Peyer's patch (tissue), 4 donors: ENCODE results near the gene GSTT2B. TPM values are rescaled to one million over a fixed set of nuclear protein-coding genes. Genes with fewer than 3 reads are reported as not detected.
A peak's percentile ranks its signal among the peaks of the same experiment; 100 is the strongest.
"Not testable (repeated sequence)": the region's sequence is repeated elsewhere in the genome, so short reads cannot be mapped to it uniquely, and the experiment has no call there.

Experiments used
- DNase-seq, 3 donors: peaks; one replicate each; pipeline ENCODE4 v3.0.0-alpha.2; 2017 to 2019
- H3K27ac ChIP-seq, 4 donors: fragments of 200-600 bp; sonication (generic); one replicate each; pipeline ENCODE4 v1.5.1; 2016 to 2019
- H3K27me3 ChIP-seq, 2 donors: fragments of 200-600 bp; sonication (generic); one replicate each; pipeline ENCODE4 v1.5.1; 2019
- H3K36me3 ChIP-seq, 3 donors: fragments of 200-600 bp; sonication (generic); one replicate each; pipeline ENCODE4 v1.5.1; 2016 to 2019
- H3K4me1 ChIP-seq, 4 donors: fragments of 200-600 bp; sonication (generic); one replicate each; pipeline ENCODE4 v1.5.1; 2016 to 2019
- H3K4me3 ChIP-seq, 4 donors: fragments of 200-600 bp; sonication (generic); 1 replicate in 3 of 4; 2 replicates in 1 of 4; pipeline ENCODE4 v1.5.1; 2016 to 2019; ENCODE audit warnings: mild to moderate bottlenecking in 1 of 4
- H3K9me3 ChIP-seq, 4 donors: fragments of 200-600 bp; sonication (generic); one replicate each; pipeline ENCODE4 v1.5.1; 2016 to 2019; ENCODE audit warnings: mild to moderate bottlenecking in 1 of 4
- CTCF ChIP-seq, 6 experiments: fragments of 450-650 bp in 4 of 6; fragments of 200-600 bp in 2 of 6; sonication (generic) in 1 of 6; IDR thresholded peaks; one replicate each; pipeline ENCODE4 v1.5.1; 2017 to 2019; ENCODE audit warnings: antibody characterized with exemption in 6 of 6, mild to moderate bottlenecking in 3 of 6, moderate library complexity in 1 of 6
- POLR2A ChIP-seq, 2 donors: fragments of 450-650 bp; IDR thresholded peaks; one replicate each; pipeline ENCODE4 v1.5.1; 2017; ENCODE audit warnings: antibody characterized with exemption in 2 of 2, mild to moderate bottlenecking in 2 of 2, moderate library complexity in 2 of 2
- total RNA-seq, 4 donors: library from RNA; depleted of rRNA; stranded (reverse); fragments of >200 nt; gene quantifications; one replicate each; pipeline ENCODE4 v1.1.0, GENCODE V29; 2016

GSTT2B gene
- total RNA-seq, 4 donors from 2014 or later, result 1.2 to 3.3 TPM; not detected in 2

GRCh38 chr22:23984430-23984829 is 23.4 kb upstream of the GSTT2B start:
- Histone ChIP-seq H3K36me3 (no peaks in the 10 kb centered on the region), H3K4me3 (no peak overlapping the region), H3K27me3 (no peaks in the 10 kb centered on the region), H3K27ac (no peak overlapping the region), H3K4me1 (no peaks in the 10 kb centered on the region), H3K9me3 (no peaks in the 10 kb centered on the region)
- peak in 1 of 3 donors; percentile 52 for DNase-seq
- TF ChIP-seq CTCF (IDR thresholded peaks at IDR 0.05) (peak in 2 of 6 experiments; percentile 26 to 33), POLR2A (IDR thresholded peaks at IDR 0.05) (no peak)

GRCh38 chr22:23980567-23980966 is 19.6 kb upstream of the GSTT2B start:
- H3K4me1 ChIP-seq, H3K27me3 ChIP-seq, H3K27ac ChIP-seq, H3K9me3 ChIP-seq, DNase-seq, H3K4me3 ChIP-seq, H3K36me3 ChIP-seq: not testable (repeated sequence)

GRCh38 chr22:23979557-23980240 is 18.7 kb upstream of the GSTT2B start, which contains the start of gene GSTT2:
Gene GSTT2, plus strand, starts transcription at chr22:23980134.
- not testable (repeated sequence) for H3K4me1 ChIP-seq, H3K9me3 ChIP-seq, H3K36me3 ChIP-seq, H3K27ac ChIP-seq, DNase-seq, H3K4me3 ChIP-seq, H3K27me3 ChIP-seq

- not testable (repeated sequence) for DNase-seq, H3K4me3 ChIP-seq, H3K9me3 ChIP-seq, H3K27me3 ChIP-seq, H3K4me1 ChIP-seq, H3K27ac ChIP-seq, H3K36me3 ChIP-seq
Observed at GRCh38 chr22:23977304-23977703, 16.3 kb upstream of the GSTT2B start.

- DNase-seq, result peak in 1 of 3 donors; percentile 44
- not testable (repeated sequence) for H3K27ac ChIP-seq, H3K27me3 ChIP-seq, H3K9me3 ChIP-seq, H3K4me1 ChIP-seq, H3K4me3 ChIP-seq
- H3K36me3 ChIP-seq, result peaks cover 0 to 21% (median 0%) of the 10 kb centered on the region in 3 donors
Observed at GRCh38 chr22:23974836-23975352, 13.9 kb upstream of the GSTT2B start.

GRCh38 chr22:23974345-23974744 is 13.3 kb upstream of the GSTT2B start, which contains the start of gene DDT:
Gene DDT, minus strand, starts transcription at chr22:23974441. Its CDS starts 27 bp downstream, at chr22:23974414.
- H3K27ac ChIP-seq, H3K27me3 ChIP-seq, DNase-seq, H3K9me3 ChIP-seq, H3K4me1 ChIP-seq, H3K4me3 ChIP-seq: not testable (repeated sequence)
- peaks cover 0 to 26% (median 0%) of the 10 kb centered on the region in 3 donors for H3K36me3 ChIP-seq

GRCh38 chr22:23971927-23972326 is 10.9 kb upstream of the GSTT2B start:
- not testable (repeated sequence) for H3K4me1 ChIP-seq, H3K9me3 ChIP-seq, H3K27me3 ChIP-seq, DNase-seq, H3K4me3 ChIP-seq, H3K27ac ChIP-seq
- H3K36me3 ChIP-seq, result peaks cover 0 to 29% (median 0%) of the 10 kb centered on the region in 3 donors

- Histone ChIP-seq H3K27ac (no peak overlapping the region), H3K4me1 (peaks cover 0 to 7% (median 0%) of the 10 kb centered on the region in 4 donors), H3K36me3 (peaks cover 0 to 29% (median 0%) of the 10 kb centered on the region in 3 donors), H3K4me3 (no peak overlapping the region), H3K27me3 (no peaks in the 10 kb centered on the region), H3K9me3 (no peaks in the 10 kb centered on the region)
- TF ChIP-seq CTCF (IDR thresholded peaks at IDR 0.05) (no peak), POLR2A (IDR thresholded peaks at IDR 0.05) (no peak)
- peak in 2 of 3 donors; percentile 32 to 42 for DNase-seq
Observed at GRCh38 chr22:23970816-23971486, 10.0 kb upstream of the GSTT2B start.
